Osteoblast (primary cell): Measurements from ENCODE around the gene PRKCB. TPM values are rescaled to one million over a fixed set of nuclear protein-coding genes. Genes with fewer than 3 reads are reported as not detected.
A peak's percentile ranks its signal among the peaks of the same experiment; 100 is the strongest.

ENCODE experiments used
- DNase-seq: peaks from one replicate; pipeline ENCODE4 v3.0.0; 2011; ENCODE audit warnings: low spot score, mixed read lengths; ENCODE audit not compliant: insufficient read length; ENCODE audit errors: missing footprints
- H2AFZ ChIP-seq: 2 replicates; pipeline ENCODE4 v1.6.0; 2011; ENCODE audit warnings: mild to moderate bottlenecking, low read length
- H3K27ac ChIP-seq: 2 replicates; pipeline ENCODE4 v1.5.1; 2011; ENCODE audit warnings: mild to moderate bottlenecking, low read depth, low read length, moderate library complexity
- H3K27me3 ChIP-seq: 2 replicates; pipeline ENCODE4 v1.6.0; 2012; ENCODE audit warnings: mild to moderate bottlenecking, control low read depth, inconsistent platforms, low read length, moderate library complexity; ENCODE audit not compliant: insufficient read depth
- H3K36me3 ChIP-seq: 2 replicates; pipeline ENCODE4 v1.5.1; 2011; ENCODE audit warnings: mild to moderate bottlenecking, low read length, control low read depth, moderate library complexity; ENCODE audit not compliant: insufficient read depth
- H3K4me1 ChIP-seq: 2 replicates; pipeline ENCODE4 v1.5.1; 2011; ENCODE audit warnings: mild to moderate bottlenecking, low read length, control low read depth, moderate library complexity; ENCODE audit not compliant: insufficient read depth
- H3K4me2 ChIP-seq: 2 replicates; pipeline ENCODE4 v1.6.0; 2011; ENCODE audit warnings: mild to moderate bottlenecking, low read length; ENCODE audit not compliant: insufficient read depth
- H3K4me3 ChIP-seq: fragments of 200-600 bp; sonication (generic); 3 replicates; pipeline ENCODE4 v1.5.1; 2012; ENCODE audit warnings: mild to moderate bottlenecking, low read length, inconsistent platforms; ENCODE audit not compliant: insufficient read depth
- H3K79me2 ChIP-seq: 2 replicates; pipeline ENCODE4 v1.6.0; 2012; ENCODE audit warnings: mild to moderate bottlenecking, low read length, control low read depth, inconsistent platforms; ENCODE audit not compliant: insufficient read depth
- H3K9me3 ChIP-seq: 2 replicates; pipeline ENCODE4 v1.5.1; 2011; ENCODE audit warnings: low read depth, low read length, control low read depth
- H4K20me1 ChIP-seq: 2 replicates; pipeline ENCODE4 v1.6.0; 2012; ENCODE audit warnings: mild to moderate bottlenecking, low read length, control low read depth; ENCODE audit not compliant: insufficient read depth
- CTCF ChIP-seq: IDR thresholded peaks from 2 replicates; pipeline ENCODE4 v1.5.1; 2011; ENCODE audit warnings: mild to moderate bottlenecking, low read depth, low read length, moderate library complexity; ENCODE audit errors: extremely low read depth
- total RNA-seq: library from RNA; depleted of rRNA; stranded (reverse); fragments of >200 nt; gene quantifications from 2 replicates; pipeline ENCODE4 v1.2.3, GENCODE V29; 2012

Gene PRKCB
- total RNA-seq, 1 donor = under 0.01 TPM

- no peaks in the 10 kb centered on the region for H3K36me3 ChIP-seq
- peaks cover 10% of the 10 kb centered on the region for H3K27me3 ChIP-seq
- H3K4me3 ChIP-seq = no peak overlapping the region
- no peak overlapping the region for H2AFZ ChIP-seq
- H3K4me1 ChIP-seq = no peaks in the 10 kb centered on the region
- TF ChIP-seq CTCF = no peak
- no peak overlapping the region for H3K27ac ChIP-seq
- no peak for DNase-seq
- H3K4me2 ChIP-seq = no peak overlapping the region
- H3K9me3 ChIP-seq = no peaks in the 10 kb centered on the region
- no peaks in the 10 kb centered on the region for H4K20me1 ChIP-seq
- no peaks in the 10 kb centered on the region for H3K79me2 ChIP-seq
Observed at GRCh38 chr16:23836078-23836403, 258 bp downstream of the PRKCB start.

GRCh38 chr16:23836404-23837311 is 875 bp downstream of the PRKCB start:
- Histone ChIP-seq H3K4me2 (no peak overlapping the region), H4K20me1 (no peaks in the 10 kb centered on the region), H3K79me2 (no peaks in the 10 kb centered on the region), H2AFZ (no peak overlapping the region), H3K9me3 (no peaks in the 10 kb centered on the region), H3K4me3 (no peak overlapping the region), H3K36me3 (no peaks in the 10 kb centered on the region), H3K27ac (no peak overlapping the region), H3K4me1 (no peaks in the 10 kb centered on the region), H3K27me3 (peaks cover 10% of the 10 kb centered on the region)
- no peak for TF ChIP-seq CTCF
- no peak for DNase-seq

GRCh38 chr16:23837553-23838308 is 1.9 kb downstream of the PRKCB start:
- peaks cover 10% of the 10 kb centered on the region for H3K27me3 ChIP-seq
- H3K79me2 ChIP-seq = no peaks in the 10 kb centered on the region
- no peak for TF ChIP-seq CTCF
- H3K27ac ChIP-seq = no peak overlapping the region
- no peak overlapping the region for H3K4me3 ChIP-seq
- no peaks in the 10 kb centered on the region for H3K36me3 ChIP-seq
- DNase-seq = peak; percentile 82
- no peak overlapping the region for H3K4me2 ChIP-seq
- H3K4me1 ChIP-seq = no peaks in the 10 kb centered on the region
- no peaks in the 10 kb centered on the region for H3K9me3 ChIP-seq
- no peak overlapping the region for H2AFZ ChIP-seq
- no peaks in the 10 kb centered on the region for H4K20me1 ChIP-seq

GRCh38 chr16:23838485-23839142 is 2.8 kb downstream of the PRKCB start:
- Histone ChIP-seq H4K20me1 (no peaks in the 10 kb centered on the region), H3K27me3 (peaks cover 10% of the 10 kb centered on the region), H3K4me2 (no peak overlapping the region), H2AFZ (no peak overlapping the region), H3K36me3 (no peaks in the 10 kb centered on the region), H3K4me3 (no peak overlapping the region), H3K4me1 (no peaks in the 10 kb centered on the region), H3K9me3 (no peaks in the 10 kb centered on the region), H3K79me2 (no peaks in the 10 kb centered on the region), H3K27ac (no peak overlapping the region)
- no peak for TF ChIP-seq CTCF
- DNase-seq = no peak
